HUES64 (cell line): Measurements from ENCODE around the gene NDC1.

ENCODE experiments used
- H3K27ac ChIP-seq: 2 replicates; pipeline ENCODE4 v1.7.0; 2013; ENCODE audit warnings: low read depth, low read length, inconsistent platforms
- H3K27me3 ChIP-seq: 2 replicates; pipeline ENCODE4 v1.6.1; 2013; ENCODE audit warnings: mild to moderate bottlenecking, low read length; ENCODE audit not compliant: insufficient read depth
- H3K36me3 ChIP-seq: 2 replicates; pipeline ENCODE4 v1.6.1; 2013; ENCODE audit warnings: mild to moderate bottlenecking, low read length; ENCODE audit not compliant: insufficient read depth
- H3K4me1 ChIP-seq: 2 replicates; pipeline ENCODE4 v1.6.1; 2013; ENCODE audit warnings: mild to moderate bottlenecking, low read length, moderate library complexity; ENCODE audit not compliant: insufficient read depth
- H3K4me3 ChIP-seq: 2 replicates; pipeline ENCODE4 v1.5.1; 2013; ENCODE audit warnings: mild to moderate bottlenecking, low read length, moderate library complexity
- H3K9ac ChIP-seq: 2 replicates; pipeline ENCODE4 v1.6.1; 2013; ENCODE audit warnings: mild to moderate bottlenecking, low read depth, low read length
- H3K9me3 ChIP-seq: 2 replicates; pipeline ENCODE4 v1.6.1; 2013; ENCODE audit warnings: low read depth, low read length; ENCODE audit not compliant: insufficient read depth
- WGBS: fragments of 150-250, 120-280 bp; methylation state at CpG from one replicate; pipeline ENCODE4 v1.1.7; 2013; ENCODE audit warnings: missing lambda C conversion rate; 5-methylcytosine and 5-hydroxymethylcytosine counted together

Gene NDC1

DNA sequence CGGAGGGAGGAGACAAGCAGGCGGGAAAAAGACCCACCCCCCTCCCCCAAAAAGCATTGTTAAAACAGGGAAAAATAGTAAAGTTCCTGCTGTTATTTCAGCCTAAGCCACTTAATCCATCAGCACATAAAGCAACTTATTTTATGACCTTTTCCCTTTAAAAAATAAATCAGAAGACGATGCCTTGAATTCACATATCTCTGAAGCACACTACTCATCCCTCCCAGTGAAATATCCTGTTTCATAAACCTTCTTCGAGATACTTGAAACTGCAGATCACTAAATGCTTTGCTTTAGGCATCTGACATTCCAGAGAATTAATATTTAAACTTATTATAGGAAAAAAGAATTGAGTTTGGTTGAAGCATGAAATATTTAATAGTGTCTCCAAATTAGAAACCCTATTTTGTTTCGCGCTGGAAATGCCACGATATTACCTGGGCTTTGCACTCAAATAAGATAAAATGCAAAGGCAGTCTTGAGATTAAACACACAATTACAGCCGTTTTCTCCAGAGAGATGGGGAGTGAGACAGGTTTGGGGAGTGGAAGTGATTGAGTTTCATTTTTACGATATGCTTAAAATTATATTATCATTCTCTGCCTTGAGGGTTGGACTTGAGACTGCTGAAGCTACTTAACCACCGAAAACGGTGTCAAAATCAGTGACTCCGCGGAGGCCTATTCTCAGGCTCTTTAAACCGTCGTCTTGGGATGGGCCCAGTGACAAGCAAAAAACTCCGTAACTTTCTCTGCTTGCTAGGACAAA is 108.5 kb downstream of the NDC1 start:
- no peak overlapping the region for H3K9ac ChIP-seq
- H3K4me1 ChIP-seq: peaks cover 5% of the 10 kb centered on the region; the same call in 1 of the 2 replicates
- H3K4me3 ChIP-seq: no peak overlapping the region
- whole genome bisulfite sequencing: 91% methylated on average over 15 of the region's 16 CpGs
- no peaks in the 10 kb centered on the region for H3K9me3 ChIP-seq
- no peak overlapping the region for H3K27ac ChIP-seq
- no peaks in the 10 kb centered on the region for H3K36me3 ChIP-seq
- H3K27me3 ChIP-seq: peaks cover 4% of the 10 kb centered on the region; the same call in 1 of the 2 replicates

DNA sequence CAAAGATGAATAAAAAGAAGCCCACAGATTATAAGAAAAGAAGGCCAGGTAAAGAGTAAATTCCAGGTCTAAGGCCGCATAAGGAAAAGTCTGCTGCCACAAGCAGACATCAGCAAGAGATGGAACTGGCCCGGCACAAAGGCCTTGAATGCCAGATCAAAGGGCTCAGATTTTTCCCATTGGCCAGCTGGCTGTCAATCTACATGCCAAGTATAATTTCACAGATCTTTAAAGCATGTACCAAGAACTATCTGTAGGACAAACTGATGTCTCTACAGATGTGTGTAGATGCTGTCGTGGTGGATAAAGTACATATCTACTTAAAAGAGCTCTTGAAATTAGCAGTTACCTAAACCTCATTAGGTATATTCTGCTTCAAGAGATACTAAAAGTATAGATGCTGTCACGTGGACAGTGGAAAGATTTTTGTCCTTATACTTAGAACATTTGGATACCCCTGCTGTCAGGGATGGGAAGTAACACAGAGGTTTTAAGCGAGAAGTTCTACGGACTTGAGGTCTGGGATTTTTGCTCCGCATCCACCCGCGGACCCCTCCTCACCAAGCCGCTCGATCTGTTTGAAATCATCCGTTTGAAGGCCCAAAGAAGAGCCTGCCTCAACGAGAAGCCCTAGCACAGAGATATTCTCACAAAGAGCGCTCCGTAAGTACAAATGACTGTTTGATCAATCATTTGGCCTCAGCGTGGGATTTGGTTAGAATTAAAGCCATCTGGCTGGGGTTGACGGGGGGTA is 109.2 kb downstream of the NDC1 start:
- Histone ChIP-seq H3K4me1 (peaks cover 5% of the 10 kb centered on the region; the same call in 1 of the 2 replicates), H3K4me3 (no peak overlapping the region), H3K36me3 (no peaks in the 10 kb centered on the region), H3K9me3 (no peaks in the 10 kb centered on the region), H3K27ac (no peak overlapping the region), H3K9ac (no peak overlapping the region), H3K27me3 (no peaks in the 10 kb centered on the region; the same call in 1 of the 2 replicates)
- WGBS: 92% methylated on average over 16 of the region's 17 CpGs

DNA sequence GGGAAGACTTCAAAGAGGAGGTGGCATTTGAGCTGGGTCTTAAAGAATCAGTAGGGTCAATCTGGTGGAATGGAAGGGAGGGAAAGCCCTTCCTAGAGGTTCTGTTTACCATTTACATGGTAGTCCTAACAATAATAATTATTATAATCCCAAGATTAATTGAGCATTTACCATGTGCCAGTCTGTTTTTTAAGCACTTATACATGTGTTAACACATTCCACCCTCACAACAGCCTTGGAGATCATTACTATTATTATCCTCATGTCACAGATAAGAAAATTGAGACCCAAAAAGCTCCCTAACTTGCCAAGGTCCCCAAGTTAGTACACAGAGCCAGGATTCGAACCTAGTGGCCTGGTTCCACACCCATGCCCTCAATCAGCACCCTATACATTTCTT is 109.9 kb downstream of the NDC1 start:
- H3K4me3 ChIP-seq: no peak overlapping the region
- no peak overlapping the region for H3K27ac ChIP-seq
- no peak overlapping the region for H3K9ac ChIP-seq
- no peaks in the 10 kb centered on the region for H3K27me3 ChIP-seq
- peaks cover 5% of the 10 kb centered on the region; the same call in 1 of the 2 replicates for H3K4me1 ChIP-seq
- H3K36me3 ChIP-seq: no peaks in the 10 kb centered on the region
- no peaks in the 10 kb centered on the region for H3K9me3 ChIP-seq
- 82% methylated on average over 1 of the region's 1 CpG for WGBS

DNA sequence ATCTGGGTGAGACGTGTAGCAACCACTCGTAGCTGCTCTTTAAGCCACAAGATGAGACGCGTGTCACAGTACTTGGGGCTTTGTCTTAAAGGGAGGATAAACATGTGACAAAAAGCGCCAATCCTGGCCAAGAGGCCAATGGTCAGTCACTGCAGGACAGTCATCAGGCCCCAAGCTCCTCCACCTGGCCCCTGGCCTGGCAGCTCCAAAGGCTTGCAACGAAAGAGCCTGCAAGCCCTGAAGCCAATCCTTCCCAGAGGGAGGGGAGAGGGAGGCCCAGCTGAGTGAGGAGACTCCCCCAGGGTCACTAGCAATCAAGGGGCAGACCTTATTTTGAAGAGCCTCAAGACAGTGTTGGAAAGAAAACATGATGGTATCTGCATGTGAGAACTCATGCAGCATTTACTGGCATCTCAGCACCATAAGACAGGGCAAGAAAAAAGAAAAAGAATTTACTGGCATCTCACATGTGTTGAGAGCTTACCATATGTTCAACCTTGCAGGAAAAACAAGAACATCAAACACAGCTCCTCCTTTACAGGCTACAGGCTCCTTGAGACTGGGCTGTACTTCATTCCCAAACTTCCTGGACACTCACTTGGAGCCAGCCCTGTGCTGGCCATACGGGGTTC is 110.5 kb downstream of the NDC1 start:
- Histone ChIP-seq H3K9me3 (no peaks in the 10 kb centered on the region), H3K9ac (no peak overlapping the region), H3K27me3 (no peaks in the 10 kb centered on the region), H3K27ac (no peak overlapping the region), H3K36me3 (no peaks in the 10 kb centered on the region), H3K4me3 (no peak overlapping the region), H3K4me1 (peaks cover 5% of the 10 kb centered on the region; the same call in 1 of the 2 replicates)
- WGBS: 92% methylated on average over 7 of the region's 7 CpGs

DNA sequence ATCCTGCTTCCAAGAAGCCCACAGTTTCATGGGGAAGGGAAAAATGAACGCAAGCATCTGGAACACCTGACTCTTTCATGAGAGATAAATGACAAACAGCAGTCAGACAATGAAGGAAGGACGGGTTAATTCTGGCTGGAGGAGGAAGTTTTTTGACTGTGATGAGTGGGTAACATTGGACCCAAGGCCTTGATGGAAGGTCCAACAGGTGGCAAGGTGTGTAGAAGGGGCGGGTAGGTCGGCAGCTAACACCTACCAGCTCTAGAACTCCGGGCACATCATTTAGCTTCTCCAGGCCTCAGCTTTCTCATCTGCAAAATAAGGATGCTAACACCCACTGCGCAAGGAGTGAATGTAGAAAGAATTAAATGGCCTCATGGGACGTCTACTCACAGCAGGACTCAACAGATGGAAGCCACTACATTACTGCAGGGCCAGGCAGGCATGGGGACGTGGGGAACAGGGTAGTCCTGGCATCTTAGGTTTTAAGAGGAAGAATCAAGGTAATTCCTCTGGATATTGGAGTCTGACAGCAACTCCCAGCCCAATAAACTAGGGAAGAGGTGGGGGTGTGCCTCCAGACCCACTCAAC is 112.0 kb downstream of the NDC1 start:
- Histone ChIP-seq H3K9ac (no peak overlapping the region), H3K4me3 (no peak overlapping the region), H3K9me3 (no peaks in the 10 kb centered on the region), H3K27ac (no peak overlapping the region), H3K4me1 (peaks cover 5% of the 10 kb centered on the region; the same call in 1 of the 2 replicates), H3K36me3 (no peaks in the 10 kb centered on the region), H3K27me3 (no peaks in the 10 kb centered on the region)
- WGBS: 93% methylated on average over 8 of the region's 8 CpGs

DNA sequence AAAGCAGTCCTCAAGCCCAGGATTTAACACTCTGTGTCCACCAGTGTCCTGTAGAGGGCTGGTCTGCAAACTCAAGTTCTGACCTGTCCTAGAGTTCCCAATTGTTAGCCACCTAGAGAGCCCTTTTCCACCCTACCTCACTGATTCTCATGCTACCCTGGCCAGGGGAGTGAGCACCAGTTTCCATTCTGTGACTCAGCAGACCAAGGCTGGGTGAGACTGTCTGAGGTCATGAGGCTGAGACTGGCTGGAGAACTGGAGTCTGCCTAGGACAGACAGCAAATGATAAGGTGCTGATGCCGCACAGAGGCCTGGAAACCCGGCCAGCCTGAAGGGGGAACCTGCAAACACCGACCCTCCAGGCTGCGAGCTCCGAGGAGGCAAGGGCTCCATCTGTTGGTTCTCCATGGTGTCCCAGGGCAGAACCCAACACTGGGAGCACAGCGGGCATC is 112.8 kb downstream of the NDC1 start:
- Histone ChIP-seq H3K36me3 (no peaks in the 10 kb centered on the region), H3K9ac (no peak overlapping the region), H3K27ac (no peak overlapping the region), H3K4me1 (peaks cover 5% of the 10 kb centered on the region; the same call in 1 of the 2 replicates), H3K9me3 (no peaks in the 10 kb centered on the region), H3K27me3 (no peaks in the 10 kb centered on the region), H3K4me3 (no peak overlapping the region)
- WGBS: 27% methylated on average over 6 of the region's 6 CpGs

DNA sequence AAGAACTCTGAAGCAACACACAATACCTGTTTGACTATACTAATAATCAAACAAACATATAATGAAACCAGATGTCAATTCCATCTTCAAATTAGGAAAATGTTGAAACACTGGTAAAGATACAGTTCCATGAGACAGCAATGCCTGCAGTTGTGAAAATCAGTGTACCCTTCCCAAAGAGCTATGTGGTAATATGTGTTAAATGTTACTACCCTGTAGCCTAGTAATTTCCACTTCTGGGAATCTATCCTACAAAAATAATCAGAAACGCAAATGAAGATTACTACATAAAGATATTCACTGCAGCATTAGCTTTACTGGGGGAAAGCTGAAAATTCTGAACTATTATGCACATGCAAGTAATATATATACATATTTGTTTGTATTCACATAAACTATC is 116.1 kb downstream of the NDC1 start:
- no peaks in the 10 kb centered on the region for H3K27me3 ChIP-seq
- H3K9me3 ChIP-seq: no peaks in the 10 kb centered on the region
- peaks cover 5% of the 10 kb centered on the region; the same call in 1 of the 2 replicates for H3K4me1 ChIP-seq
- no peaks in the 10 kb centered on the region for H3K36me3 ChIP-seq
- H3K4me3 ChIP-seq: no peak overlapping the region
- no peak overlapping the region for H3K27ac ChIP-seq
- WGBS: no CpG with 5 or more reads among the region's 1 CpG
- H3K9ac ChIP-seq: no peak overlapping the region

DNA sequence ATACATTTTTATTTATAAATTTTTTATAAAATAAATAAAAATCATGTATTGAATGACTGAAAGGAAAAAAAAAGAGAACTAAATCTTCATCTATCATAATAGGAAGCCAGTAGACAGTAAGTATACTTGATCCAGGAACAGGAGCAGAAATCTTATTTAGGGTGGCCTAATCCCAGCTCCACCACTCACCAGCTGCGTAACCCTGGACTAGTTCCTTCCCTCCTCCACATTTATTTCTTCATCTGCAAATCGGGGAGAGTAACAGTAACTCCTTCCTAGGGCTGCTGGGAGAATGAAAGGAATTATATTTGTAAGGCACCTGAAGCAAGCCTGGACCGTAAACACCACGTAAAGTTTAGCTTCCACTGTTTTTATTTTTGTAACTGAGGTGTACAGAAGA is 117.0 kb downstream of the NDC1 start:
- Histone ChIP-seq H3K27ac (no peak overlapping the region), H3K4me3 (no peak overlapping the region), H3K9me3 (no peaks in the 10 kb centered on the region), H3K9ac (no peak overlapping the region), H3K36me3 (no peaks in the 10 kb centered on the region), H3K4me1 (peaks cover 5% of the 10 kb centered on the region; the same call in 1 of the 2 replicates), H3K27me3 (no peaks in the 10 kb centered on the region)
- WGBS: 90% methylated on average over 4 of the region's 4 CpGs

DNA sequence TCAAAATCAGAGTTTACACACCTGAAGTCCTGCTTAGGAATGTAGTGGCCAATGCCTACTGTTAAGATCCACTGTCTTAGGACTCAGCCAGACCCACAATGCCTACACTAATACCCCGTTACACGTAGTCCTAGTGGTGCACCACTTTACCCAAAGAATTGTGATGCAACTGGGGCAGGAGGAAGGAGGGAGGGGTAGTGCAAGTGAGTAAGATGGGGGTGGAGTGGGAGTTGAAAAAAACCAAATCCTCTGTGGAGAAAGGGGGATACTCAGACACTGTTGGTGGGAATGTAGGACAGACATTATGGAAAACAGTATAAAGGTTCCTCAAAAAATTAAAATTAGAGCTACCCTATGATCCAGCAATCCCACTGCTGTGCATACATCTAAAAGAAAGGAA is 118.6 kb downstream of the NDC1 start:
- Histone ChIP-seq H3K4me3 (no peak overlapping the region), H3K27me3 (no peaks in the 10 kb centered on the region), H3K36me3 (no peaks in the 10 kb centered on the region), H3K27ac (no peak overlapping the region), H3K9me3 (no peaks in the 10 kb centered on the region), H3K4me1 (no peaks in the 10 kb centered on the region), H3K9ac (no peak overlapping the region)
- WGBS: 77% methylated on average over 2 of the region's 2 CpGs

DNA sequence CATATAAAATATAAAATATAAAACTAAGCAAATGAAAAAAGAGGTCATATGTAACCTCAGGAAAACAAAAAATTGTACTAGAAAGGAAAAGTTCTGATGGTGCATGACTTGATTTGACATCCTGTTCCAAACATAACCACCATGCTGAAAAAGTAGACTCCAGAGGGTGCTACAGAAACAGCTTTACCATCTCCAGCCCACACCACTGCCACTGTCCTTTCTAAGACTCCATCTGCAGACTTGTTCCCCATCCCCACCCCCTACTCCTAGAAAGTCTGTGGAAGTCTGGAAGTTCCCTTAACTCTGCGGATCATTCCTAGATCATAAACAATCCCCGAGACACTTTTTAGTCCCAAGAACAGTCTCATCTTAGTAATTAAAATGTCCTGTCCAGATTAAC is 119.7 kb downstream of the NDC1 start:
- 96% methylated on average over 2 of the region's 2 CpGs for WGBS
- no peak overlapping the region for H3K9ac ChIP-seq
- H3K27ac ChIP-seq: no peak overlapping the region
- no peak overlapping the region for H3K4me3 ChIP-seq
- no peaks in the 10 kb centered on the region for H3K27me3 ChIP-seq
- no peaks in the 10 kb centered on the region for H3K9me3 ChIP-seq
- H3K4me1 ChIP-seq: no peaks in the 10 kb centered on the region
- no peaks in the 10 kb centered on the region for H3K36me3 ChIP-seq
